Measurements from ENCODE around the gene ACP4. TPM values are rescaled to one million over a fixed set of nuclear protein-coding genes. Genes with fewer than 3 reads are reported as not detected.

ACP4 gene
- total RNA-seq, 6 experiments from 2014 or later = 0.37 TPM; not detected in 5

GRCh38 chr19:50838239-50838638, 48.0 kb downstream of the ACP4 start:
- no peak for ATAC-seq
- Histone ChIP-seq H3K27ac (no peak overlapping the region), H3K36me3 (no peaks in the 10 kb centered on the region), H3K4me3 (no peak overlapping the region), H3K4me1 (peaks cover 0 to 3% (median 0%) of the 10 kb centered on the region in 4 donors), H3K9me3 (no peaks in the 10 kb centered on the region), H3K27me3 (no peaks in the 10 kb centered on the region)
- TF ChIP-seq POLR2A (IDR thresholded peaks at IDR 0.05) (no peak), CTCF (IDR thresholded peaks at IDR 0.05) (no peak)
- DNase-seq = no peak
- 11% methylated on average over 6 of the region's 6 CpGs for WGBS (ENCODE audit: insufficient coverage, low coverage, low lambda C conversion rate, missing lambda C conversion rate)
- intact Hi-C loops (cut with DNase I) = no loop called here

DNA sequence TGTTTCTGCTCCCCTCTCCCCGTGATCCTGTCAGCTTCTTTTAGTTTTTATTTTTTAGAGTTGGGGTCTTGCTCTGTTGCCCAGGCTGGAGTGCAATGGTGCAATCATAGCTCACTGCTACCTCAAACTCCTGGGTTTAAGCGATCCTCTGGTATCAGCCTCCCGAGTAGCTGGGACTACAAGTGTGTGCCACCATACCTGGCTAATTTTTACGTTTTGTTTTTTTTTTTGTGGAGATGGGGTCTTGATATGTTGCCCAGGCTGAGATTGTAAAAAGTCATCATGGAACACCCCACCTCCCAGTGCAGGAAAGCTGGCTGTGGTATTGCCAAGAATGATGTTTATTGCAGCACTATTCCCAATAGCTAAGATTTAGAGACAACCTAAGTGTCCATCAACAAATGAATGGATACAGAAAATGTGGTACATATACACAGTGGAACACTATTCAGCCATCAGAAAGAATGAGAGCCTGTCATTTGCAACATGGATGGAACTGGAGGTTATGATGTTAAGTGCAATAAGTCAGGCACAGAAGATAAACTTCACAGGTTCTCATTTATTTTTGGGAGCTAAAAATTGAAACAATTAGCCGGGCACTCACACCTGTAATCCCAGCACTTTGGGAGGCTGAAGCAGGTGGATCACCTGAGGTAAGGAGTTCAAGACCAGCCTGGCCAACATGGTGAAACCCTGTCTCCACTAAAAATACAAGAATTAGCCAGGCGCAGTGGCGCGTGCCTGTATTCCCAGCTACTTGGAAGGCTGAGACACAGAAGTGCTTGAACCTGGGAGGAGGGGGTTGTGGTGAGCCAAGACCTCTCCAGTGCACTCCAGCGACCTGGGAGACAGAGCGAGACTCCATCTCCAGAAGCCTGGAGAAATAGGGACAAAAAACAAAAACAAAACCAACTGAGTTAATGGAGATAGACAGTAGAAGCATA, 49.8 kb downstream of the ACP4 start:
- 61% methylated on average over 6 of the region's 10 CpGs for WGBS (ENCODE audit: insufficient coverage, low coverage, low lambda C conversion rate, missing lambda C conversion rate)
- Histone ChIP-seq H3K27ac (no peak overlapping the region), H3K36me3 (no peaks in the 10 kb centered on the region), H3K9me3 (no peaks in the 10 kb centered on the region), H3K4me3 (no peak overlapping the region), H3K27me3 (no peaks in the 10 kb centered on the region), H3K4me1 (peaks cover 0 to 3% (median 0%) of the 10 kb centered on the region in 4 donors)
- DNase-seq (no peak), ATAC-seq (no peak)
- TF ChIP-seq CTCF (IDR thresholded peaks at IDR 0.05) = no peak
- TF ChIP-seq POLR2A (IDR thresholded peaks at IDR 0.05) = no peak
- intact Hi-C loops (cut with DNase I) = no loop called here

DNA sequence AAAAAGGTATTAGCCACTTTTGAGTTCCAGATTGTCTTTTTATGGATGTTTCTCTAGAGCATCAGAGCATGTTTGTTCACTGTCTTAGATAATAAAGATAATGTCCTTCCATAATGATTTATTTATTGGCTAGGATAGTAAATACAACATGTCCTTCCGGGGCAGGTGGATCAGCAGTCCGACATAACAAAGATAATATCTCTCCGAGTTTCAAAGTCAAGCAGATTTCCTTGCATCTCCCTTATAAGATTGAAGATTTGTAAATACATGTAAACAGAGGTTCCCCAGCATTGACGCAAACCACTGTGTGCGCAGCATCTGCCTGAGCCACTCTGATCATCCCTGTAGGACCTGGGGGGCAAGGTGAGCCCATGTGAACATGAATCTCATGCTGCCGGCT, 51.9 kb downstream of the ACP4 start:
- ATAC-seq (no peak), DNase-seq (no peak)
- H3K4me1 ChIP-seq = no peaks in the 10 kb centered on the region
- no peak overlapping the region for H3K4me3 ChIP-seq
- intact Hi-C loops (cut with DNase I) = no loop called here
- no peaks in the 10 kb centered on the region for H3K9me3 ChIP-seq
- no peaks in the 10 kb centered on the region for H3K27me3 ChIP-seq
- no peaks in the 10 kb centered on the region for H3K36me3 ChIP-seq
- TF ChIP-seq CTCF (IDR thresholded peaks at IDR 0.05) (no peak), POLR2A (IDR thresholded peaks at IDR 0.05) (no peak)
- H3K27ac ChIP-seq = no peak overlapping the region
- 65% methylated on average over 6 of the region's 6 CpGs for WGBS (ENCODE audit: insufficient coverage, low coverage, low lambda C conversion rate, missing lambda C conversion rate)

DNA sequence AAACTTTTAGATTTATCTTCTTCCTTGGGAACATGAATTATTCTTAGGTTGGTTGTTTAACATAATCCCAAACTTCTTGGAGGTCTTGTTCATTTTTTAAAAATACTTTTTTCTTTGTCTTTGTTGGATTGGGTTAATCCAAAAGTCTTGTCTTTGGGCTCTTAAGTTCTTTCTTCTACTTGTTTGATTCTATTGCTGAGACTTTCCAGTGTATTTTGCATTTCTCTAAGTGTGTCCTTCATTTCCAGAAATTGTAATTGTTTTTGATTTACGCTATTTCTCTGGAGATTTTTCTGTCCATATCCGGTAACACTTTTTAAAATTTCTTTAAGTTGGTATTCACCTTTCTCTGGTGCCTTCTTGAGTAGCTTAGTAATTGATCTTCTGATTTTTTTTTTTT, 53.0 kb downstream of the ACP4 start:
- no peak for DNase-seq
- Histone ChIP-seq H3K27me3 (no peaks in the 10 kb centered on the region), H3K27ac (no peak overlapping the region), H3K4me1 (no peaks in the 10 kb centered on the region), H3K36me3 (no peaks in the 10 kb centered on the region), H3K4me3 (no peak overlapping the region), H3K9me3 (no peaks in the 10 kb centered on the region)
- TF ChIP-seq CTCF (IDR thresholded peaks at IDR 0.05) (no peak), POLR2A (IDR thresholded peaks at IDR 0.05) (no peak)
- no peak for ATAC-seq
- WGBS (ENCODE audit: insufficient coverage, low coverage, low lambda C conversion rate, missing lambda C conversion rate) = 83% methylated on average over 2 of the region's 2 CpGs
- intact Hi-C loops (cut with DNase I) = no loop called here
